GM19023 (cell line): ENCODE measurements around the gene HID1.

Experiments used
- ATAC-seq: cut with Tn5 transposase; IDR thresholded peaks from one replicate; pipeline ENCODE4 v1.9.1; 2021; ENCODE audit warnings: mild to moderate bottlenecking, moderate library complexity; ENCODE audit not compliant: unreplicated experiment

Gene HID1

GRCh38 chr17:74901353-74902135, 71.0 kb downstream of the HID1 start:
- no peak for ATAC-seq
